Measurements from ENCODE around the gene TIMP2. TPM values are rescaled to one million over a fixed set of nuclear protein-coding genes. Genes with fewer than 3 reads are reported as not detected.

Gene TIMP2
- total RNA-seq, 2 experiments from 2014 or later = 6.2 to 7.0 TPM

DNA sequence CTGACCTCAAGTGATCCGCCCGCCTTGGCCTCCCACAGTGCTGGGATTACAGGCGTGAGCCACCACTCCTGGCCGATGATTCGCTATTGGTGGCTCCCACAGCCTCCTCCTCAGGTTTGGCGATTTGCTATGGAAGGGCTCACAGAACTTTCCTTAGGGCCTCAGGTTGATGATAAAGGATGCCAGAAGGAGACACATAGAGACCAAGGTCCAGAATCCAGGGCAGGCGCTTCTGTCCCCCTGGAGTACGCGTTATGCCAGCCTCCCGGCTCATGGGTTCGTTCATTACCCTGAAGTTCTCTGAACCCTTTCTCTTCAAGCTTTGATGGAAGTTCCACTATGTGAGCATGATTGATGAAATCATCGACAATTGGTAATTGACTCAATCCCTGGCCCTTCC, 34.6 kb upstream of the TIMP2 start:
- Histone ChIP-seq H3K4me1 (ENCODE audit: insufficient read depth, low read length) (no peaks in the 10 kb centered on the region), H3K9me3 (ENCODE audit: control insufficient read depth in 1 of 2, insufficient read depth in 1 of 2, low read length in 2 of 2) (no peaks in the 10 kb centered on the region), H3K4me3 (ENCODE audit: low read length) (no peak overlapping the region), H3K36me3 (ENCODE audit: insufficient read depth, low read length) (no peaks in the 10 kb centered on the region), H3K27me3 (ENCODE audit: control insufficient read depth in 1 of 2, insufficient read depth in 2 of 2, low read length in 2 of 2) (no peaks in the 10 kb centered on the region), H3K27ac (ENCODE audit: low read depth in 1 of 2, low read length in 2 of 2) (no peak overlapping the region)
- Mint-ChIP-seq H3K27ac (no peak overlapping the region), H3K4me1 (ENCODE audit: low read depth) (no peaks in the 10 kb centered on the region), H3K9me3 (no peaks in the 10 kb centered on the region), H3K27me3 (no peaks in the 10 kb centered on the region), H3K4me3 (no peak overlapping the region), H3K36me3 (ENCODE audit: low read depth) (no peaks in the 10 kb centered on the region)
- DNase-seq = no peak
- CTCF ChIA-PET = interaction anchor here (0.7 kb wide), 1 partner anchor 173 kb away, joined by 4 read pairs; no protein-coding TSS in a partner anchor
- ATAC-seq (ENCODE audit: poor library complexity) = no peak
- intact Hi-C loops (cut with DNase I, micrococcal nuclease) = no loop called here
- TF ChIP-seq CTCF (IDR thresholded peaks at IDR 0.05) = no peak
- POLR2A ChIA-PET = no interaction called here

GRCh38 chr17:78958641-78959127, 33.5 kb upstream of the TIMP2 start:
- no peak overlapping the region for H3K4me3 ChIP-seq (ENCODE audit: low read length)
- Mint-ChIP-seq H3K27me3 (no peaks in the 10 kb centered on the region), H3K4me1 (ENCODE audit: low read depth) (no peaks in the 10 kb centered on the region), H3K9me3 (no peaks in the 10 kb centered on the region), H3K4me3 (no peak overlapping the region), H3K27ac (no peak overlapping the region), H3K36me3 (ENCODE audit: low read depth) (no peaks in the 10 kb centered on the region)
- ChIA-PET POLR2A (no interaction called here), CTCF (no interaction called here)
- TF ChIP-seq CTCF (IDR thresholded peaks at IDR 0.05) = no peak
- ATAC-seq (ENCODE audit: poor library complexity) (no peak), DNase-seq (no peak)
- intact Hi-C loops (cut with DNase I, micrococcal nuclease) = no loop called here
- H3K27me3 ChIP-seq (ENCODE audit: control insufficient read depth in 1 of 2, insufficient read depth in 2 of 2, low read length in 2 of 2) = no peaks in the 10 kb centered on the region
- no peaks in the 10 kb centered on the region for H3K36me3 ChIP-seq (ENCODE audit: insufficient read depth, low read length)
- H3K9me3 ChIP-seq (ENCODE audit: control insufficient read depth in 1 of 2, insufficient read depth in 1 of 2, low read length in 2 of 2) = no peaks in the 10 kb centered on the region
- H3K4me1 ChIP-seq (ENCODE audit: insufficient read depth, low read length) = no peaks in the 10 kb centered on the region
- no peak overlapping the region for H3K27ac ChIP-seq (ENCODE audit: low read depth in 1 of 2, low read length in 2 of 2)

GRCh38 chr17:78957128-78957527, 31.9 kb upstream of the TIMP2 start:
- H3K27me3 ChIP-seq (ENCODE audit: control insufficient read depth in 1 of 2, insufficient read depth in 2 of 2, low read length in 2 of 2) = no peaks in the 10 kb centered on the region
- CTCF ChIA-PET = no interaction called here
- no peak overlapping the region for H3K4me3 ChIP-seq (ENCODE audit: low read length)
- Mint-ChIP-seq H3K36me3 (ENCODE audit: low read depth) (no peaks in the 10 kb centered on the region), H3K9me3 (no peaks in the 10 kb centered on the region), H3K27me3 (no peaks in the 10 kb centered on the region), H3K4me1 (ENCODE audit: low read depth) (no peaks in the 10 kb centered on the region), H3K27ac (no peak overlapping the region), H3K4me3 (no peak overlapping the region)
- no peaks in the 10 kb centered on the region for H3K4me1 ChIP-seq (ENCODE audit: insufficient read depth, low read length)
- peaks cover 0 to 2% of the 10 kb centered on the region in 2 experiments for H3K9me3 ChIP-seq (ENCODE audit: control insufficient read depth in 1 of 2, insufficient read depth in 1 of 2, low read length in 2 of 2)
- no peaks in the 10 kb centered on the region for H3K36me3 ChIP-seq (ENCODE audit: insufficient read depth, low read length)
- no peak for TF ChIP-seq CTCF (IDR thresholded peaks at IDR 0.05)
- intact Hi-C loops (cut with DNase I, micrococcal nuclease) = no loop called here
- POLR2A ChIA-PET = no interaction called here
- ATAC-seq (ENCODE audit: poor library complexity) (no peak), DNase-seq (no peak)
- H3K27ac ChIP-seq (ENCODE audit: low read depth in 1 of 2, low read length in 2 of 2) = no peak overlapping the region
